ENCODE data around the gene SDSL.
A peak's percentile ranks its signal among the peaks of the same experiment; 100 is the strongest.

Gene SDSL

DNA sequence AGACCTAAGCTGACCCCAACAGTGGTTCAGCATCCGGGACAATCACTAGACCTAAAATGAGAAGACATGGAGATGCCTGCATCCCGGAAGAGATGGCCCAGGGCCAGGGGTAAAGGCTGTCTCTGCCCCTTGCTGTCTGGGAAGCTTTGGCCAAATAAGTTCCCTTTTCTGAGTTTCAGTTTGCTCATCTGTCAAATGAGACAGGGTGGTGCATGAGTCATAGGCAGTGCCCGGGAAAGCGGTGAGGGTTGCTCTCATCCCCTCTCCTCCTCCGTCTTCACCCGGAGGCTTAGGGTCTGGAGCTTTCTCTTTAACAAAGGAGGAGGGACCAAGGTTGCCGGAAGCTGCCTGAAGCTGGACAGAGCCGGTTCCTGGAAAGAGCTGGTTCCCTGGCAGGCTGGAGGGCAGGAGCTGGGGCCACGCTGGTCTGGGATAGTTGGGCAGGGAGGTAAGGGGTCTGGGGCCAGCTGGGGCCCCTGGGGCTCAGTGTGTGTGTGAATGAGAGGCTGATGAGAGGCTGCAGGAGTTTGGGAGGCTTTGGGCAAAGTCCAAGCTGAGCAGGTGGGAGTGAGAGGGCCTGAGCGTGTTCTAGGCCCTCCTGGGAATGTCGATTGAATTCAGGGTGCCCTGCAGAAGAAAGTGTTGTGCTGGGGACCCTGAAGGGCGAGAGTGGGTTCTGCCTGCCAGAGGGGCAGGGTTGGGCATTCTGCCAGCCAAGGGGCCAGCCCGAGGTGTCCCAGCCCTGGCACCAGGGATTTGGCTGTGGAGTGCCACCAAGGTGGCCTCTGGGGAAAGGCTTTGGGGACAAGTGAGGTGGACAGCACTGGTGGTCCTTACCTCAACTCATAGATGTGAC lies at the start of gene SDSL:
Gene SDSL (plus strand): TSS at position 351 of the 856 bp plus-strand sequence. CDS start 5,603 bp downstream, outside the sequence.
- DNase-seq (ENCODE audit: low read depth in 4 of 4, low spot score in 1 of 4), result peak in 1 of 4 experiments; percentile 12

- DNase-seq (ENCODE audit: low read depth in 4 of 4, low spot score in 1 of 4), result no peak
Observed at GRCh38 chr12:113373440-113373839, 48.7 kb upstream of the SDSL start.

- DNase-seq (ENCODE audit: low read depth in 4 of 4, low spot score in 1 of 4), result no peak
Observed at GRCh38 chr12:113373969-113374368, 48.2 kb upstream of the SDSL start.

- DNase-seq (ENCODE audit: low read depth in 4 of 4, low spot score in 1 of 4), result no peak
Observed at GRCh38 chr12:113374823-113375428, 47.3 kb upstream of the SDSL start.

DNA sequence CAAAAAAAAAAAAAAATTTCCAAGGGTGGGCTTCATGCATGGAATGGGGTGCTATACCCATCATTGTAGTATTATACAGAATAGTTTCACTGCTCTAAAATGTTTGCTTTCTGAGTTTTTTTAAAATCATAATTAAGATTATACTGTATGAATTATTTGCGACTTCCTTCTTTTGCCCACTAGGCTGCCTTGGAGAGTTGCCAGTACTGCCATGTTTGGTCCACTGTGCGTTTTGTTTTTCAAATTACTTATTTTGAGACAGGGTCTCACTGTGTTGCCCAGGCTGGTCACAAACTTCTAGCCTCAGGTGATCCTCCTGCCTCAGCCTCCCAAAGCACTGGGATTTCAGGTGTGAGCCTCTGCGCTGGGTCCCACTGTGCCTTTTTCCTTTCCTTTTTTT lies 43.9 kb upstream of the SDSL start:
- DNase-seq (ENCODE audit: low read depth in 4 of 4, low spot score in 1 of 4), result no peak

- DNase-seq (ENCODE audit: low read depth in 4 of 4, low spot score in 1 of 4), result no peak
Observed at GRCh38 chr12:113381220-113381619, 41.0 kb upstream of the SDSL start.

GRCh38 chr12:113382206-113382605 lies 40.0 kb upstream of the SDSL start:
- no peak for DNase-seq (ENCODE audit: low read depth in 4 of 4, low spot score in 1 of 4)

DNA sequence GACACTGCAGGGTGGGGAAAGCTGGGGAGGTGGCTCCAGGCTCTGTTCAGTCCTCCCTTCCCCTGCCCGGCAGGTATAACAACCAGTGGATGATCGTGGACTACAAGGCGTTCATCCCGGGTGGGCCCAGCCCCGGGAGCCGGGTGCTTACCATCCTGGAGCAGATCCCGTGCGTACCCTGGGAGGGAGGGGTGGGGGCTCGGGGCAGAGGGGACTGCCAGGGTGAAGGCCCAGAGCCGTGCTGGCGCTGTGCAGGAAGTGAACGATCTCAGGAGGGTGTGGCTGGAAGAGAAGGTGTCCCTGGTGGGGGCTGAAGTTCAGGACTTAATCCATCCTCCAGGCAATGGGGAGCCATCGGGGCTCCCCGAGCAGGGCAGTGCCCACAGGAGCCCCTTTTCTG lies 37.4 kb upstream of the SDSL start:
- no peak for DNase-seq (ENCODE audit: low read depth in 4 of 4, low spot score in 1 of 4)

DNA sequence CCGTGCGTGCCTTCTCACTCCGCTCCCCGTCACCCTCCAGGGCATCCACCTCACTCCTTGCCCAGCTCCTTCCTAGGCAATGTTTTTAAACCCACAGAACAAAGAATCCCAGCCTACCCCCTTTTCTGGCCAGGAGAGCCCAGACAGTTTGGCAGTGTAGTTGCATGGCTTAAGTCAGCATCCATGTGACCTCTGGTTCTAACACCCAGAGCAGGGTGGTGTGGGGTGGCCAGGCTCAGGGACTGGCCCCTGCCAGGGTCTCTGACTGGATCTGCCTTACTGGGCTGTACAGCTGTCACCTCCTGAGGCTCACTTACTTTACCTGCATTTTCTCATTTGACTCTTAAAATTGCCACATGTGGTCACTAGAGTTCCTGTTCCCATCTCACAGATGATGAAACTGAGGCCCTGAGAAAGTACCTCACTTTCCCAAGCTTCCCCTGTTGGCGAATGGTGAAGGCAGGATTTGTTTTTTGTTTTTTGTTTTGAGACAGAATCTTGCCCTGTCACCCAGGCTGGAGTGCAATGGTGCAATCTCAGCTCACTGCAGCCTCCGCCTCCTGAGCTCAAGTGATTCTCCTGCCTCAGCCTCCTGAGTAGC lies 36.8 kb upstream of the SDSL start:
- DNase-seq (ENCODE audit: low read depth in 4 of 4, low spot score in 1 of 4), result no peak

- DNase-seq (ENCODE audit: low read depth in 4 of 4, low spot score in 1 of 4), result no peak
Observed at GRCh38 chr12:113386866-113387566, 35.2 kb upstream of the SDSL start.

DNA sequence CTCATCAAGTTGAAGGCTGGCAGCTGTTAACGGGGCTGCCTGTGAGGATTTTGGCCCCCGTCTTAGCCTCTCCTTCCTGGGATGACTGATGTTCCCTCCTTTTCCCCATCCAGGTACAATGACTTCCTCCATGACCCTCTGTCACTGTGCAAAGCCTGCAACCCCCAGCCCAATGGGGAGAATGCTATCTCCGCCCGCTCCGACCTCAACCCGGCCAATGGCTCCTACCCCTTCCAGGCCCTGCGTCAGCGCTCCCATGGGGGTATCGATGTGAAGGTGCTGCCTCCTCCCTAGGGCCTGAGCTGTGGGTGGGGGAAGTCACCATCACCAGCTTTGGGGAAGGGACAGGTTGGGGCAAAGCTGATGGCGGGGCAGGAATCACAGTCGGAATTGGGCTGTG lies 34.5 kb upstream of the SDSL start:
- DNase-seq (ENCODE audit: low read depth in 4 of 4, low spot score in 1 of 4), result no peak

- DNase-seq (ENCODE audit: low read depth in 4 of 4, low spot score in 1 of 4), result no peak
Observed at GRCh38 chr12:113388351-113388750, 33.8 kb upstream of the SDSL start.

- DNase-seq (ENCODE audit: low read depth in 4 of 4, low spot score in 1 of 4), result no peak
Observed at GRCh38 chr12:113390064-113391043, 31.8 kb upstream of the SDSL start.

DNA sequence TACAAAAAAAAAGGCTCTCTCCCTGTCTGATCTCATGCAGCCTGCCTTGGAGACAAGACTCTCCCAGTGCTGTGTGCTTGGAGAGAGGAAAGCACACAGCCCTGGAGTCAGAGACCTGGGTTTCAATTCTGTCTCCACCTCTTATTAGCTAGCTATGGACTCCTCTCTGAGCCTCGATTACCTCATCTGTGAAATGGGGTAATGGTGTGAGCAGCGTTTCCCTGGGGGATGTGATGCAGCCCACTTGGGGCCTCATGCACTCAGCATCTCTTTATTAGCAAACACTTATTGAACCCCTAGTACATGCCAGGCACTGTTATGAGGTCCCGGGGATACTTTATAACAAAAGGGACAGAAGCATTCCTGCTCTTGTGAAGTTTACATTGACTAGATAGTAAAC lies 31.0 kb upstream of the SDSL start:
- no peak for DNase-seq (ENCODE audit: low read depth in 4 of 4, low spot score in 1 of 4)

- DNase-seq (ENCODE audit: low read depth in 4 of 4, low spot score in 1 of 4), result no peak
Observed at GRCh38 chr12:113391650-113392337, 30.4 kb upstream of the SDSL start.

DNA sequence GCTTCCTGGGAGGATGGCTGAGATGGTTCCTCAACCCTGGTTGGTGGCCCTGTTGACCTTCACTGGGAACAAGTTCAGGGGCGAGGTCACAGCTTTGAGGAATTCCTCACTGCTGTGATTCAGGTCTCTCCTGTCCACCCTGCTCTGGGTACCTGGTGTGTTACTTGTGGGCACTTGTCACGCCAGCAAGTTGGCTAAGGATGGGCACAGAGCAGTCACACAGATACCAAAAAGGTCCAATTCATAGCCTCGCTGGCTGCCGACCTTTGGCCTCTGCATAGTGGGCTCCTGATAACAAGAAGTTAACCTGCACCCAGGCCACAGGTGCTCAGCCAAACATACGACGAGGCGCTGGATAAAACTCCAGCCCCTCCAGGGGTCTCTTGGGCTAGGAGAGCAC lies 29.7 kb upstream of the SDSL start:
- DNase-seq (ENCODE audit: low read depth in 4 of 4, low spot score in 1 of 4), result no peak

DNA sequence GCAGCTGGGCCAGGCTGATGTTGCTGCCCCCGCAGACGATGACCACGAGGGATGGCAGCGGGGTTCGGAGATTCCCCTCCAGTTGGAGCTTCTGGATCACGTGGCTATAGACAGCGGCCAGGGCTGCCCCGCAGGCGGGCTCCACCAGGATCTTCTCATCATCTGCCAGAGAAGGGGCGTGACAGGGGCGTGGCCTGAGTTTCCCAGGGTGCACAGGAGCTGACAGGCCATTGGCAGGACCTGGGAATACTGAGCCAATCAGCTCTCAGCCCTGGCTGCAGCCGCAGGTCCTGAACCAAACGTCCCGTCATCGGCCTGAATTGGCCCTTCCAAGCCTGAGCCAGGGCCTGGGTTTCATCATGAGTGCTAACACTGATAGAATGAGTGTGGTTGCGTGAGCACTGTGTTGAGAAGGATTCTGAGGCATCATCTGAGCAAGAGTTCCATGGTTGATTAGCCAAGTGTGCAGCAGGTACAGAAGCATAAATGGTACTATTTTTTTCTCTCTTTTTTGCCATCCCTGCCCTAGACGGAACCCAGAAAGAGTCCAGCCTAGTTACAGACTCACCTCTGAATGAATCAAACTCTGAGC lies 29.1 kb upstream of the SDSL start:
- no peak for DNase-seq (ENCODE audit: low read depth in 4 of 4, low spot score in 1 of 4)

GRCh38 chr12:113393749-113394148 lies 28.4 kb upstream of the SDSL start:
- DNase-seq (ENCODE audit: low read depth in 4 of 4, low spot score in 1 of 4), result no peak

DNA sequence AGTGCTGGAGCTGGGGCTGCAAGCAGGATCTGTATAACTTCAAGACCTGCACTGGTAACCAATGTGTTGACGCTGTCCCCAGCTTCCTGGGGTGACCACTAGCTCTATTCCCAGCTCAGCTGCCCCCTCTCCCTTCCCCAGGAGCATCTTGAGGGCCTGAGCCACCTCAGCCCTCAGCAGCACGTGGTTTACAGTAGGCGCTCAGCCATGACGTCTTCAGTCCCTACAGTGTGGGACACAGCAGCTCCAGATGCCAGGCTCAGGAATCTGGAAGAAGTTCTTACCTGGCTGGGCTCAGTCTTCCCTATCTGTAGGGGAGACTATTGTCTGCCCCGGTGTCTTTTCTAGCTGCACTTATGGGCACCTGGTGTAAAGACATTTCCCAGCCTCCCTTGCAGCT lies 27.1 kb upstream of the SDSL start:
- DNase-seq (ENCODE audit: low read depth in 4 of 4, low spot score in 1 of 4), result no peak

- DNase-seq (ENCODE audit: low read depth in 4 of 4, low spot score in 1 of 4), result no peak
Observed at GRCh38 chr12:113396200-113396599, 26.0 kb upstream of the SDSL start.
